HepG2 (cell line): ENCODE measurements around the gene DCP2.

ENCODE experiments used
- CHD2 ChIP-seq: IDR thresholded peaks from 2 replicates; pipeline ENCODE4 v1.6.1; 2011; ENCODE audit warnings: low read depth, low read length, improper control_type of control experiment
- ELF4 ChIP-seq: sonication (generic); formaldehyde crosslinking; IDR thresholded peaks from 2 replicates; pipeline ENCODE4 v1.5.0; 2020; ENCODE audit warnings: missing genetic modification reagents, mild to moderate bottlenecking, moderate library complexity, borderline replicate concordance
- GABPB1 ChIP-seq: IDR thresholded peaks from 2 replicates; pipeline ENCODE4 v1.6.1; 2016; ENCODE audit warnings: mild to moderate bottlenecking, missing genetic modification reagents, moderate library complexity, missing compliant biosample characterization
- HCFC1 ChIP-seq: fragments of 150-350 bp; IDR thresholded peaks from 2 replicates; pipeline ENCODE4 v1.6.1; 2014; ENCODE audit warnings: low read depth, low read length
- HDAC1 ChIP-seq: sonication (generic); formaldehyde crosslinking; IDR thresholded peaks from 2 replicates; pipeline ENCODE4 v1.5.1; 2020; ENCODE audit warnings: mild to moderate bottlenecking, missing genetic modification reagents
- ONECUT2 ChIP-seq: sonication (generic); formaldehyde crosslinking; IDR thresholded peaks from 2 replicates; pipeline ENCODE4 v1.4.0; 2020; ENCODE audit warnings: missing genetic modification reagents
- PHB2 ChIP-seq: fragments of 450-650 bp; IDR thresholded peaks from 2 replicates; pipeline ENCODE4 v1.6.1; 2018; ENCODE audit not compliant: partially characterized antibody
- POLR2A ChIP-seq, 2 experiments: IDR thresholded peaks; 2 replicates each; pipeline ENCODE4 v1.6.1; 2011; ENCODE audit warnings: low read depth in 2 of 2, low read length in 2 of 2, mild to moderate bottlenecking in 1 of 2, moderate library complexity in 1 of 2; ENCODE audit not compliant: insufficient read depth in 1 of 2
- POLR2AphosphoS5 ChIP-seq: IDR thresholded peaks from 2 replicates; pipeline ENCODE4 v1.6.1; 2012; ENCODE audit warnings: low read depth, low read length
- RAD51 ChIP-seq: fragments of 450-650 bp; IDR thresholded peaks from 2 replicates; pipeline ENCODE4 v1.6.1; 2016; ENCODE audit warnings: borderline replicate concordance
- ZNF777 ChIP-seq: sonication (generic); formaldehyde crosslinking; IDR thresholded peaks from 2 replicates; pipeline ENCODE4 v1.4.0; 2020; ENCODE audit warnings: missing genetic modification reagents
- TF ChIP-seq, protein P1 (sequence below): sonication (generic); formaldehyde crosslinking; IDR thresholded peaks from 2 replicates; pipeline ENCODE4 v1.5.0; 2020; ENCODE audit warnings: mild to moderate bottlenecking, missing genetic modification reagents, moderate library complexity
- TF ChIP-seq, protein P2 (sequence below): sonication (generic); formaldehyde crosslinking; IDR thresholded peaks from 2 replicates; pipeline ENCODE4 v1.4.0; 2020; ENCODE audit warnings: mild to moderate bottlenecking, missing genetic modification reagents

GRCh38 chr5:113036321-113036720, 59.7 kb downstream of the DCP2 start:
- TF ChIP-seq PHB2 (no peak), RAD51 (no peak), ELF4 (no peak), GABPB1 (CRISPR knock-in tag) (no peak), POLR2A (IDR thresholded peaks at IDR 0.05; ENCODE audit: insufficient read depth in 1 of 2, low read depth in 2 of 2, low read length in 2 of 2) (no peak), ONECUT2 (CRISPR knock-in tag) (no peak), HDAC1 (CRISPR knock-in tag) (no peak), ZNF777 (CRISPR knock-in tag) (no peak), HCFC1 (no peak), CHD2 (no peak), POLR2AphosphoS5 (no peak)
- TF ChIP-seq, protein P1, sequence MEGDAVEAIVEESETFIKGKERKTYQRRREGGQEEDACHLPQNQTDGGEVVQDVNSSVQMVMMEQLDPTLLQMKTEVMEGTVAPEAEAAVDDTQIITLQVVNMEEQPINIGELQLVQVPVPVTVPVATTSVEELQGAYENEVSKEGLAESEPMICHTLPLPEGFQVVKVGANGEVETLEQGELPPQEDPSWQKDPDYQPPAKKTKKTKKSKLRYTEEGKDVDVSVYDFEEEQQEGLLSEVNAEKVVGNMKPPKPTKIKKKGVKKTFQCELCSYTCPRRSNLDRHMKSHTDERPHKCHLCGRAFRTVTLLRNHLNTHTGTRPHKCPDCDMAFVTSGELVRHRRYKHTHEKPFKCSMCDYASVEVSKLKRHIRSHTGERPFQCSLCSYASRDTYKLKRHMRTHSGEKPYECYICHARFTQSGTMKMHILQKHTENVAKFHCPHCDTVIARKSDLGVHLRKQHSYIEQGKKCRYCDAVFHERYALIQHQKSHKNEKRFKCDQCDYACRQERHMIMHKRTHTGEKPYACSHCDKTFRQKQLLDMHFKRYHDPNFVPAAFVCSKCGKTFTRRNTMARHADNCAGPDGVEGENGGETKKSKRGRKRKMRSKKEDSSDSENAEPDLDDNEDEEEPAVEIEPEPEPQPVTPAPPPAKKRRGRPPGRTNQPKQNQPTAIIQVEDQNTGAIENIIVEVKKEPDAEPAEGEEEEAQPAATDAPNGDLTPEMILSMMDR (CRISPR knock-in tag) = no peak
- TF ChIP-seq, protein P2, sequence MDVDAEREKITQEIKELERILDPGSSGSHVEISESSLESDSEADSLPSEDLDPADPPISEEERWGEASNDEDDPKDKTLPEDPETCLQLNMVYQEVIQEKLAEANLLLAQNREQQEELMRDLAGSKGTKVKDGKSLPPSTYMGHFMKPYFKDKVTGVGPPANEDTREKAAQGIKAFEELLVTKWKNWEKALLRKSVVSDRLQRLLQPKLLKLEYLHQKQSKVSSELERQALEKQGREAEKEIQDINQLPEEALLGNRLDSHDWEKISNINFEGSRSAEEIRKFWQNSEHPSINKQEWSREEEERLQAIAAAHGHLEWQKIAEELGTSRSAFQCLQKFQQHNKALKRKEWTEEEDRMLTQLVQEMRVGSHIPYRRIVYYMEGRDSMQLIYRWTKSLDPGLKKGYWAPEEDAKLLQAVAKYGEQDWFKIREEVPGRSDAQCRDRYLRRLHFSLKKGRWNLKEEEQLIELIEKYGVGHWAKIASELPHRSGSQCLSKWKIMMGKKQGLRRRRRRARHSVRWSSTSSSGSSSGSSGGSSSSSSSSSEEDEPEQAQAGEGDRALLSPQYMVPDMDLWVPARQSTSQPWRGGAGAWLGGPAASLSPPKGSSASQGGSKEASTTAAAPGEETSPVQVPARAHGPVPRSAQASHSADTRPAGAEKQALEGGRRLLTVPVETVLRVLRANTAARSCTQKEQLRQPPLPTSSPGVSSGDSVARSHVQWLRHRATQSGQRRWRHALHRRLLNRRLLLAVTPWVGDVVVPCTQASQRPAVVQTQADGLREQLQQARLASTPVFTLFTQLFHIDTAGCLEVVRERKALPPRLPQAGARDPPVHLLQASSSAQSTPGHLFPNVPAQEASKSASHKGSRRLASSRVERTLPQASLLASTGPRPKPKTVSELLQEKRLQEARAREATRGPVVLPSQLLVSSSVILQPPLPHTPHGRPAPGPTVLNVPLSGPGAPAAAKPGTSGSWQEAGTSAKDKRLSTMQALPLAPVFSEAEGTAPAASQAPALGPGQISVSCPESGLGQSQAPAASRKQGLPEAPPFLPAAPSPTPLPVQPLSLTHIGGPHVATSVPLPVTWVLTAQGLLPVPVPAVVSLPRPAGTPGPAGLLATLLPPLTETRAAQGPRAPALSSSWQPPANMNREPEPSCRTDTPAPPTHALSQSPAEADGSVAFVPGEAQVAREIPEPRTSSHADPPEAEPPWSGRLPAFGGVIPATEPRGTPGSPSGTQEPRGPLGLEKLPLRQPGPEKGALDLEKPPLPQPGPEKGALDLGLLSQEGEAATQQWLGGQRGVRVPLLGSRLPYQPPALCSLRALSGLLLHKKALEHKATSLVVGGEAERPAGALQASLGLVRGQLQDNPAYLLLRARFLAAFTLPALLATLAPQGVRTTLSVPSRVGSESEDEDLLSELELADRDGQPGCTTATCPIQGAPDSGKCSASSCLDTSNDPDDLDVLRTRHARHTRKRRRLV (CRISPR knock-in tag) = no peak
